AG04449 (cell line): ENCODE measurements around the gene PLXDC2.

Source experiments
- CTCF ChIA-PET: fragments of 350-600 bp; formaldehyde crosslinking; extraction: SDS; loops from one replicate; lab custom pipeline; 2021; ENCODE audit warnings: antibody characterized with exemption; lab: Yijun Ruan, JAX
- POLR2A ChIA-PET: fragments of 400-600, 350-600 bp; formaldehyde crosslinking; extraction: SDS; loops from one replicate; lab custom pipeline; 2020; ENCODE audit warnings: antibody characterized with exemption, inconsistent platforms; lab: Yijun Ruan, JAX
- DNase-seq: peaks from one replicate; pipeline ENCODE4 v3.0.0-alpha.2; 2010; ENCODE audit warnings: low read depth, low spot score
- H3K4me3 ChIP-seq: 2 replicates; pipeline ENCODE4 v1.5.1; 2011; ENCODE audit warnings: low read depth, mild to moderate bottlenecking, control low read depth, low read length
- CTCF ChIP-seq: IDR thresholded peaks from one replicate; pipeline ENCODE4 v1.5.1; 2011; ENCODE audit warnings: mild to moderate bottlenecking, moderate library complexity, low read length, control low read depth, inconsistent platforms; ENCODE audit not compliant: insufficient read depth; ENCODE audit errors: missing control alignments

PLXDC2 gene

GRCh38 chr10:19931894-19932590 is 115.8 kb downstream of the PLXDC2 start:
- POLR2A ChIA-PET = no interaction called here
- no peak for DNase-seq
- no peak overlapping the region for H3K4me3 ChIP-seq
- CTCF ChIA-PET = no interaction called here
- TF ChIP-seq CTCF = no peak

- no peak for TF ChIP-seq CTCF
- ChIA-PET POLR2A (no interaction called here), CTCF (no interaction called here)
Measured at GRCh38 chr10:19932806-19933371, 116.7 kb downstream of the PLXDC2 start.

DNA sequence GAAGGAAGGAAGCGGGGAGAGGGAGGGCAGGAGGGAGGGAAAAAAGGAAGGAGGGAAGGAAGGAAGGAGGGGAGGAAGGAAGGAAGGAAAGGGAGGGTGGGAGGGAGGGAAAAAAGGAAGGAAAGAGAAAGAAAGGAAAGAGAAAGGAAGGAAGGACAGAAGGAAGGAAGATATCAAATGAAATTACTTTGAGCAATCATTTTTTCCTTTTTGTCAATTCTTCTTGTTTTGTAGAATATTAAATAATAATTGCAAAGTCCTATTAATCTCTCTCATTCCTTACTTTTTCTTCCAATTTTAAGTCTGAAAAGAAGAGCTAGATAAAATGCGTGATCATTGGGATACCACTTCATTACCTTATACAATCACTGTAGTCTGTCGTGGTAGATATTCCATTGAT is 117.5 kb downstream of the PLXDC2 start:
- CTCF ChIA-PET = no interaction called here
- no peak for TF ChIP-seq CTCF
- no peak overlapping the region for H3K4me3 ChIP-seq
- POLR2A ChIA-PET = no interaction called here
- DNase-seq = no peak

More at GRCh38 chr10:19932806-19933371, 116.7 kb downstream of the PLXDC2 start:
- no peak overlapping the region for H3K4me3 ChIP-seq
- DNase-seq = no peak

GRCh38 chr10:19935176-19935575 is 118.9 kb downstream of the PLXDC2 start:
- DNase-seq = no peak
- ChIA-PET CTCF (no interaction called here), POLR2A (no interaction called here)
- no peak for TF ChIP-seq CTCF
- H3K4me3 ChIP-seq = no peak overlapping the region

GRCh38 chr10:19936289-19936688 is 120.1 kb downstream of the PLXDC2 start:
- CTCF ChIA-PET = no interaction called here
- no peak for TF ChIP-seq CTCF
- POLR2A ChIA-PET = no interaction called here
- no peak for DNase-seq
- H3K4me3 ChIP-seq = no peak overlapping the region

DNA sequence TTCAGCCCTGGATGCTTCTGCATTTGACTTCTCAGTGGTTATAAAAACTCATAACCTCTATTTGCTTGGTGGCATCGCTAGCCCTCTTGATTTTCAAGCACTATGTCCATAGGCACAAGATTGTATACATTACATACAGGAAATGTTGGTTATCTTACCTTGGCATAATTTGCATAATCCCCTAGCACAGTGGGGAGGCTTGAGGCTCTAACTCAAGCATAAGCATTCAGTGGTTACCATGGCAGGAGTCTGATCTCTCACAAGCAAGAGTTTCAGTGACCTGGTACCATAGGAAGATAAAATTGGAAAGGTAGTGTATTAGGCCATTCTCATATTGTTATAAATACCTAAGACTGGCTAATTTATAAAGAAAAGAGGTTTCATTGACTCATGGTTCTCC is 121.8 kb downstream of the PLXDC2 start:
- TF ChIP-seq CTCF = no peak
- no peak overlapping the region for H3K4me3 ChIP-seq
- POLR2A ChIA-PET = no interaction called here
- DNase-seq = no peak
- CTCF ChIA-PET = no interaction called here
